ENCODE results near the gene SAMMSON.

GRCh38 chr3:70003119-70003518 lies 3.6 kb downstream of the SAMMSON start:
- no peak for TF ChIP-seq CTCF (IDR thresholded peaks at IDR 0.05 in 8 of 11, conservative IDR thresholded peaks at IDR 0.05 in 3 of 11)
- no peak for TF ChIP-seq POLR2AphosphoS5 (IDR thresholded peaks at IDR 0.05)
- no peak for TF ChIP-seq POLR2A (IDR thresholded peaks at IDR 0.05)
